IMR-90 (cell line): ENCODE measurements around the gene UNK.

ENCODE experiments used
- CTCF ChIP-seq: conservative IDR thresholded peaks from 2 replicates; pipeline ENCODE4 v1.5.1; 2012; ENCODE audit warnings: mild to moderate bottlenecking, low read depth, low read length, improper control_type of control experiment
- FOS ChIP-seq: fragments of 150-350 bp; IDR thresholded peaks from 2 replicates; pipeline ENCODE4 v1.6.1; 2016; ENCODE audit warnings: low read depth, low read length
- MAFK ChIP-seq: IDR thresholded peaks from 2 replicates; pipeline ENCODE4 v1.6.1; 2012; ENCODE audit warnings: low read depth, low read length, improper control_type of control experiment
- POLR2A ChIP-seq: IDR thresholded peaks from 2 replicates; pipeline ENCODE4 v1.6.1; 2012; ENCODE audit warnings: mild to moderate bottlenecking, low read depth, low read length
- RAD21 ChIP-seq: IDR thresholded peaks from 2 replicates; pipeline ENCODE4 v1.6.1; 2012; ENCODE audit warnings: low read length, improper control_type of control experiment
- RCOR1 ChIP-seq: IDR thresholded peaks from 2 replicates; pipeline ENCODE4 v1.6.1; 2012; ENCODE audit warnings: mild to moderate bottlenecking, low read length, improper control_type of control experiment; ENCODE audit not compliant: insufficient replicate concordance
- USF2 ChIP-seq: fragments of 150-350 bp; IDR thresholded peaks from 2 replicates; pipeline ENCODE4 v1.6.1; 2017; ENCODE audit warnings: mild to moderate bottlenecking, antibody characterized with exemption, low read length, low read depth

GRCh38 chr17:75834279-75834920 is 49.8 kb downstream of the UNK start:
- TF ChIP-seq CTCF (no peak), FOS (no peak), POLR2A (no peak), RCOR1 (no peak), USF2 (no peak), MAFK (no peak), RAD21 (no peak)
